ENCODE data around the gene CRLF1. TPM values are rescaled to one million over a fixed set of nuclear protein-coding genes. Genes with fewer than 3 reads are reported as not detected.
A peak's percentile ranks its signal among the peaks of the same experiment; 100 is the strongest.

The CRLF1 gene
- polyA plus RNA-seq, 3 donors, result 0.19 TPM; not detected in 2

DNA sequence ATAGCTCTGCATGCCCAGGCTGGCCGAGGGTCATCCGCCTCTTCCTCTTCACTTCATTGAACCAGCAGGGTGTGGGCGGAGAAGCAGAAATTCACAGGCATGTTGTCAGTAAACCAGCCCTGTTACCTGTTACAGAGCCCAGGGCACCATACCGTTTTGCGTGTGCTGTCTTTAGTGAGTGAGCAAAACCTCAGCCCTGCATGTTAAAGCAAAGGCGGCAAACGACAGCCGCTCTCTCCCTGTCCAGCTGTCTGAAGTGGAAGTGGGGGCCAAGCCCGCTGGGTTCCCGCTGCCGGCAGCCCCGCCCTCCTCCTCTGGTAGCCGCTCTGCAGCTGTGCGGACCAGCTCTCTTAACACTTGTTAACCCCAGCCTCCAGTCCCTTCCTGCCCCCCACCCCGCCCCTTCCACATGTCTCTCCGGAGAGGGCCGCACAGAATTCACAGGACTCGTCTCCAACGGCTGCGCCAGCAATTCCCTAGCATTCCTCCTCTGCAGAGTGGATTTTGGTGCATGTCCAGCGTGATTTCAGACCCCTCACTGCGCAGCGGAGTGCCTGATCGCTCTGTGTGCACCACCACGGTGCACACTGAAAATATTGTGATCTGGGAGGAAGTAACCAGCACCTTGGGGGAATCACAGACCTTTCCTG lies 42.9 kb upstream of the CRLF1 start:
- H3K9me3 ChIP-seq (replicated peaks in 1 of 2; ENCODE audit: control insufficient read depth in 1 of 2, insufficient read depth in 1 of 2, low read length in 2 of 2), result no peaks in the 10 kb centered on the region
- DNase-seq, result peak in 2 of 3 donors; percentile 18 to 25
- H3K4me1 ChIP-seq (ENCODE audit: control insufficient read depth in 1 of 2, insufficient read depth in 2 of 2, low read length in 2 of 2), result peaks cover 22 to 29% of the 10 kb centered on the region in 2 donors
- TF ChIP-seq, protein P1, sequence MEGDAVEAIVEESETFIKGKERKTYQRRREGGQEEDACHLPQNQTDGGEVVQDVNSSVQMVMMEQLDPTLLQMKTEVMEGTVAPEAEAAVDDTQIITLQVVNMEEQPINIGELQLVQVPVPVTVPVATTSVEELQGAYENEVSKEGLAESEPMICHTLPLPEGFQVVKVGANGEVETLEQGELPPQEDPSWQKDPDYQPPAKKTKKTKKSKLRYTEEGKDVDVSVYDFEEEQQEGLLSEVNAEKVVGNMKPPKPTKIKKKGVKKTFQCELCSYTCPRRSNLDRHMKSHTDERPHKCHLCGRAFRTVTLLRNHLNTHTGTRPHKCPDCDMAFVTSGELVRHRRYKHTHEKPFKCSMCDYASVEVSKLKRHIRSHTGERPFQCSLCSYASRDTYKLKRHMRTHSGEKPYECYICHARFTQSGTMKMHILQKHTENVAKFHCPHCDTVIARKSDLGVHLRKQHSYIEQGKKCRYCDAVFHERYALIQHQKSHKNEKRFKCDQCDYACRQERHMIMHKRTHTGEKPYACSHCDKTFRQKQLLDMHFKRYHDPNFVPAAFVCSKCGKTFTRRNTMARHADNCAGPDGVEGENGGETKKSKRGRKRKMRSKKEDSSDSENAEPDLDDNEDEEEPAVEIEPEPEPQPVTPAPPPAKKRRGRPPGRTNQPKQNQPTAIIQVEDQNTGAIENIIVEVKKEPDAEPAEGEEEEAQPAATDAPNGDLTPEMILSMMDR (IDR thresholded peaks at IDR 0.05), result no peak
- peak overlapping the region; percentile 68 for H3K4me2 ChIP-seq (replicated peaks; ENCODE audit: extremely low read depth, low read length, poor library complexity, severe bottlenecking)
- peak overlapping the region; percentile 25 for H3K9ac ChIP-seq (ENCODE audit: insufficient read depth, low read length, poor library complexity, severe bottlenecking)
- Mint-ChIP-seq H3K4me3 (peak overlapping the region; percentile 72 to 86), H3K27ac (peak overlapping the region in 3 of 7 donors; percentile 33 to 63 (median 41)), H3K27me3 (ENCODE audit: low read depth in 3 of 3) (peaks cover 11 to 20% (median 14%) of the 10 kb centered on the region in 3 donors), H3K4me1 (peaks cover 32% of the 10 kb centered on the region), H3K9me3 (no peaks in the 10 kb centered on the region), H3K36me3 (peaks cover 19 to 29% of the 10 kb centered on the region in 2 donors)
- H2AFZ ChIP-seq (ENCODE audit: insufficient read depth, low read depth, low read length, poor library complexity, severe bottlenecking), result no peak overlapping the region
- intact Hi-C loops (cut with micrococcal nuclease), result no loop called here
- H4K20me1 ChIP-seq (ENCODE audit: insufficient read depth, low read length), result peaks cover 68% of the 10 kb centered on the region
- H3K36me3 ChIP-seq (replicated peaks in 1 of 2; ENCODE audit: control insufficient read depth in 1 of 2, insufficient read depth in 2 of 2, low read length in 2 of 2), result peaks cover 0 to 2% of the 10 kb centered on the region in 2 donors
- no peak overlapping the region for H3K27ac ChIP-seq (ENCODE audit: low read depth in 1 of 2, low read length in 2 of 2)
- H3K27me3 ChIP-seq (ENCODE audit: control insufficient read depth in 2 of 2, insufficient read depth in 2 of 2, low read length in 2 of 2), result no peaks in the 10 kb centered on the region
- H3K79me2 ChIP-seq (ENCODE audit: insufficient read depth, low read length), result peaks cover 9% of the 10 kb centered on the region
- H3K4me3 ChIP-seq (replicated peaks in 1 of 3; ENCODE audit: low read depth in 2 of 3, low read length in 3 of 3), result peak overlapping the region in 1 of 3 experiments; percentile 65
- WGBS (ENCODE audit: insufficient coverage), result 1% methylated on average over 22 of the region's 25 CpGs

DNA sequence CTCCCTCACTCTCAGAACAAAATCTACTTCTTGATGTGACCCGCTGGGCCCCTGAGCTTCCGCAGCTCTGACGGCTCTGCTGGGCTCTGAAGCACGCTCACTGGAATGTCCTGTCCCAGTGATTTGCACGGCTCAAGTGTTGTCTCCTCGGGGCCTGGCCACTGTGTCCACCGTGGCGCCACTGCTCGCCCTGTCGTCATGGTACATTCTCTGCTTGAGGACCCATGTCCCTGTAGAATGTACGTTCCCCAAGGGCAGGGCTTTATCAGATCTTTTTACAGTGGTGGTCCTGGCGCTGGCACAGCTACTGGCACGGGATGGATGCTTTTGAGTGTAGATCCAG lies 42.3 kb upstream of the CRLF1 start:
- peaks cover 11 to 20% (median 14%) of the 10 kb centered on the region in 3 donors for H3K27me3 Mint-ChIP-seq (ENCODE audit: low read depth in 3 of 3)
- 68% methylated on average over 13 of the region's 13 CpGs for WGBS (ENCODE audit: insufficient coverage)
- peaks cover 37% of the 10 kb centered on the region for H3K4me1 Mint-ChIP-seq
- Histone ChIP-seq H3K27ac (ENCODE audit: low read depth in 1 of 2, low read length in 2 of 2) (no peak overlapping the region), H3K27me3 (ENCODE audit: control insufficient read depth in 2 of 2, insufficient read depth in 2 of 2, low read length in 2 of 2) (no peaks in the 10 kb centered on the region), H3K4me1 (ENCODE audit: control insufficient read depth in 1 of 2, insufficient read depth in 2 of 2, low read length in 2 of 2) (peaks cover 27 to 35% of the 10 kb centered on the region in 2 donors), H3K4me2 (replicated peaks; ENCODE audit: extremely low read depth, low read length, poor library complexity, severe bottlenecking) (peak overlapping the region; percentile 68), H3K36me3 (replicated peaks in 1 of 2; ENCODE audit: control insufficient read depth in 1 of 2, insufficient read depth in 2 of 2, low read length in 2 of 2) (peaks cover 0 to 2% of the 10 kb centered on the region in 2 donors), H2AFZ (ENCODE audit: insufficient read depth, low read depth, low read length, poor library complexity, severe bottlenecking) (no peak overlapping the region), H3K79me2 (ENCODE audit: insufficient read depth, low read length) (peaks cover 9% of the 10 kb centered on the region), H3K4me3 (replicated peaks in 1 of 3; ENCODE audit: low read depth in 2 of 3, low read length in 3 of 3) (peak overlapping the region in 1 of 3 experiments; percentile 65), H4K20me1 (ENCODE audit: insufficient read depth, low read length) (peaks cover 71% of the 10 kb centered on the region), H3K9me3 (replicated peaks in 1 of 2; ENCODE audit: control insufficient read depth in 1 of 2, insufficient read depth in 1 of 2, low read length in 2 of 2) (no peaks in the 10 kb centered on the region), H3K9ac (ENCODE audit: insufficient read depth, low read length, poor library complexity, severe bottlenecking) (no peak overlapping the region)
- H3K27ac Mint-ChIP-seq, result peak overlapping the region in 1 of 7 donors; percentile 2
- H3K4me3 Mint-ChIP-seq, result peak overlapping the region in 1 of 2 donors; percentile 86
- peaks cover 19 to 29% of the 10 kb centered on the region in 2 donors for H3K36me3 Mint-ChIP-seq
- intact Hi-C loops (cut with micrococcal nuclease), result no loop called here
- H3K9me3 Mint-ChIP-seq, result peaks cover 0 to 2% (median 0%) of the 10 kb centered on the region in 7 donors
- TF ChIP-seq, protein P1 (IDR thresholded peaks at IDR 0.05), result no peak
- no peak for DNase-seq

Data from CD14-positive monocyte (primary cell).